NK-92 treated with Interleukin-12 subunit alpha and Interleukin-12 subunit beta, amount 100 ng/mL, for 24 hours (cell line): ENCODE data around the gene GALNT17.

Source experiments
- DNase-seq: peaks from one replicate; lab custom pipeline; 2025; lab: John Stamatoyannopoulos, UW

The GALNT17 gene

DNA sequence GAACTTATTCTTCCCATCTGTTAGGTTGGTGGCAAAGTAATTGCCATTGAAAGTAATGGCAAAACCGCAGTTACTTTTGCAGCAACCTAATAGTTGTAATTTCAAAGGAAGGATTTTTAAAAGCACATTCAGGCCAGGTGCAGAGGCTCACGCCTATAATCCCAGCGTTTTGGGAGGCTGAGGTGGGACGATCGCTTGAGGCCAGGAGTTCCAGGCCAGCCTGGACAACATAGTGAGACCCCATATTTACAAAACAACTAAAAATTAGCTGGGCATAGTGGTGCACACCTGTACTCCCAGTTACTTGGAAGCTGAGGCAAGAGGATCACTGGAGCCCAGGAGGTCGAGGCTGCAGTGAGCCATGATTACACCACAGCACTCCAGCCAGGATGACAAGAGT, 374.9 kb downstream of the GALNT17 start:
- DNase-seq = no peak

DNA sequence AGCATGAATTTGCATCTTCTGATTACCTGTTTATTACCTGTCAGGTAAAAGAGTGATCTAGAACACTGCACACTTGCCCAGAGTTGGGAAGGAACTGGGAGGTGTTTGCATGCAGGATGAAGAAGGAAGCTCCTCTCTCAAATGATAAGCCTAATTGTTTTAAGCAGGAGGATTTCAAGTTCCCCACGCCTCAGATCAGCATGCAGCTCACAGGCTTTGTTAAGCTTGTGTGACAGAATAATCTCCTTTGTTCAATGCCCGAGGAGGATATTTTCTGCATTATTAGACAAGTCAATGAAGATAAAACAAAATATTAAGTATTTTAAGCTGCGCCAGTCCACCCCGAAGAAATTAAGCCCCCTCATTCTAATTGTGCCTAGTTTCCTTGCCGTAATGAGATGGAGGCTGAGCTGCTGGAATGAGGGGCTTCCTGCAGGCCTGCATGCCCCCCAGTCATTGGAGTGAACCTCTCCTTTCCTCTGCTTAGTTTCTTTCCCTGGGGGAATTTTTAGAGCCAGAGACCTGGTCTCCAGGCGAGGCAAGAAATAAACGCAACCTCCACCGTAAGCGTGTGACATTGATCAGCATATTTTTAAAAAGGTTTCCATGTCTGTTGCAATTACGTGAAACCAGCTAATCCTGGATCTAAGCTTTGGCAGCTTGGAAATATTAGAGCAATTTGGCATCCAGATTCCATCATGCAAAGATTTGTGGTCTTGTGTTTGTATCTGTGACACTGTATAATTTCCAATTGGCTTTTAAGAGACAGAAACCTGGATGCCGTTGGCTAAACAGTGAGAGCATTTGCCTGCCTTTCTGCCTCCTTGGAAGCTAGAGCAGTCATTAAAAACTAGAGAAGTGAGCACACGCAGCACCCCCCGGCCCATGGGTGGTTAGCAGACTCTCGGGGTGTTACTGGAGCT, 376.0 kb downstream of the GALNT17 start:
- DNase-seq = no peak

DNA sequence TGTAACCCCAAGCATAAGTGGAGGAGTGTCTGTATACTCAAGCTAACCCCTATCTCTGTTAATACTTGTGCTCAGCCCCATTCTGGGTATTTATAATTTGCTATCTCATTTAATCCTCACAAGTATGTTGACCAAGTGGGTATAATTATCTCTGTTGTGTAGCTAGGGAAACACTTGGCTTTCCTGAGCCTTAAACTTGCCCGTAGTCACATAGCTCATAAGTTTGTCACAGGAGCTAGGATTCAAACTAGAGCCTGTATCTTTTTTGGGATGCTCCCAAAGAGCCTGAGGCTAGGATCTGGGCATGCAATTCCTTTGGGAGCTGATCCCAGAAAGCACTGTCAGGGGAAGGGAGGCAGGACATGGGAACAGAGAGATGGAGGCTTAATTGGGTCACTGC, 377.4 kb downstream of the GALNT17 start:
- DNase-seq = no peak

DNA sequence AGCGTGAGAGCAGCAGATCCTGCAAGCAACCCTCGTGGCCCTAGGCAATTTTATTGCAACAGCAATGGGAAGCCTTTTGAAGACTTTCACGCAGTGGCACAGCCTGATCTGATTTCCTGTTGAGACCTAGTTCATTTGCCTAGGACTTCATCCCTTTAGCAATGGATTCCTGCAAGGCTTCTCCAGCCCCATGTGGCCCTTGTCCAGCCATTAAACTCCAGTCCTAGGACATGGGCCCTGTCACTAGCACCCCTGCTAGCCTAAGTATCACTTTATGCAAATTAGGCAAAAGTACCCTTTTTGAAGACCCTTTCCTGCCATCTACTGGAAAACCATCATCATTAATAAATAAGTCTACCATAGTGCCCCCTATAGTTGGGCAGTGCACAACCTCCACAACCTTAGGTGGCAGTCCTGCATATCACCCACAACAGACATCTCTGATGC, 379.4 kb downstream of the GALNT17 start:
- no peak for DNase-seq

DNA sequence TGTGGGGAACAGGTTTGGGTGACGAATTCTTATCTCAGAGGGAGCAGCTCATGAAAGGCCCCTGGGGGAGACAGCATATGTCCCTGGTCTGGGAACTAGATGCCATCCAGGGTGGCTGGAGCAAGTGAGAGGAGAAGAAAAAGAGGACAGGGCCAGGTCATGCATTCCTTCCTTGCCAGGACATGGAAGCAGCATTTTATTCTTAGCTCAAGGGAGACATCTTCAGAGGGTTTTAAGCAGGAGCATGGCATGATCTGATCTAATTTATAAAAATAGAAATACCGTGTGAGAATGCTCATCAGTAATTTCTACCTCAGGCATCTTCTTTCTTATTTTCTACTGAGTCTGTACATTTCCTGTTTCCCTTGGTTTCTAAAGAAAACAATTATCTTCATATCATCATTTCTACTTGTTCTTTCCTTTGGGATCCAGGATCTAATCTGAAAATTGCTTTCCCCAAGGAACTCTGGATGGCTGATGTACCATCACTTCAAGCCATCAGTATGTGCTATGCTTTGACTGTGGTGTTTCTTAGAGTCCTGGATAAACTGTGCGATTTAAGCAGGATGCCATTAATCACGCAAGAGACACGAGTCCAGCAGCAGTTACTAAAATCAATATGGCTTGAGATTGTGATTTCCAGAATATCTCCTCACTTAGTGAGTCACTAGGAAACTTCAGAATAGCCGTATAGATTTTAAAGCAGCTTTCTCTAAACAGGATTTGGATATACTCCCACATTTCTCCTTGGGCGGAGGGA, 386.2 kb downstream of the GALNT17 start:
- no peak for DNase-seq

DNA sequence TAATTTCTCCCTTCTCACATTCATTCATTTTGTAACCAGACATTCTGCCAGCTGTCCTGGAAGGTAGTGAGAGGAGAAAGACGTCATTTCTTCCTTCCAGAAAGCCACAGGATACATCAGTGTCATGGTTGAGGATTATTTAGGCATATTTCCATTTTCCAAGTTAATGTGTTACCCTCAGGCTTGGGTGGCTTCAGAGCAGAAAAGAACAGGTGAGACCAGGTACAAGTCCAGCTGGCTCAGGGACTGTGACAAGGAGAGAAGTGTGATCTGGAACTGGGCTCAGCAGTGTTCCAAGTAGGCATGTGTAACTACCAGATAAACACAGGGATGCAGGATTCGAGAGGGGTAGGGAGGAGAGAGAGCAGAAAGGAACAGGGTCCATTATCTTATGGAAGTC, 386.9 kb downstream of the GALNT17 start:
- no peak for DNase-seq

DNA sequence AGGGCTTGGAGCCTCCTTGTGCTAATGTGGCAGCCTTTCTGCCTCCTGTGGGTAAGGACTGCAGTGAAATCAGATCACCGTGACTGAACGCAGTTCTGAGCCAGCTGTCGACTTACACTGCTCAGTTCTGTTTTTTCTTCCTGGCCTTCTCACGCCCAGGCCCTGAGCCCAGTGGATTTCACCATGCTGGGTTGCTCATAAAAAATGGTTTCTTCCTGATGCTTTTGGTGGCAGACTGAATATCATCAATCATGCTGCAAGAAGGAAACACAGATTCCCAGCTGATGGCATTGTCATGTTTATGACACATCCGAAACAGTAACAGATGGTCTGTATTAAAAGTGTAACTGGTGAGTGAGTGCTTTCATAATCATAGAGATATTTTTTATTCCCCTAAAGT, 389.6 kb downstream of the GALNT17 start:
- no peak for DNase-seq

DNA sequence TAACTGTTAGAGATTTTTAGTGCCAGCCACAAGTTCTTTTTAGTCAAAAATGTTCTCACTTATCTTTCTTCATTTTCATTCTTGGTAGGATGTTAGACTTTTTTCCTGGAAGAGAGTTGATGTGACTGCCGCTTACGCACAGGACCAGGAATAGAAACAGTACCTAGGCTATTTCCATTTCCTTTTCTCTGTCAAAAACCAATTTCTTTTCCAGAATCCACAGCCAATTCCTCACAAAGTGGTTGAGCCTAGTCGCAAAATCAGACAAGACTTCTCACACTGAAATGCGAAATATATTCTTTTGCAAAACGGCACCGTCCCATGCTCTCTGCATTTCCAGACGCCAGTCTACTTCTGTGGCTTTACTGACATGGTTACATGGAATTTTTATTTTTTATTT, 394.2 kb downstream of the GALNT17 start:
- DNase-seq = no peak

DNA sequence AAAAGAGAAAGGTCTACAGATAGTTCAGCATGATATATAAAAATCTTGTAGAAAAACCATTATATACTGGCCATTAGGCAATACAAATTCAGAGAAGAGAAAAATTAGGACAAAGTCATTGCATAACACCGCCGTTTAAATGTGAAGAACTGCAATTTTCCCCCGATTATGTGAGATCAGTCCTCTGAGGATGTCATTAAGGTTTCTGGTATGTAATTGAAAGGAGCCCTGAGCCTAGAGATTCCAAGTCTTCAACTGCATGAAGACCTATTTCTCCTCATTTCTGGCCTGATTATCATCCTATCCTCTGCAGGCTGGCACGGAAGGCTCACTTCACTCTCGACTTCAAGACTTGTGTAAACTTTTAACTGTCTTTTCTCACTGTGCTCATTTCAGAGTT, 395.3 kb downstream of the GALNT17 start:
- DNase-seq = no peak

DNA sequence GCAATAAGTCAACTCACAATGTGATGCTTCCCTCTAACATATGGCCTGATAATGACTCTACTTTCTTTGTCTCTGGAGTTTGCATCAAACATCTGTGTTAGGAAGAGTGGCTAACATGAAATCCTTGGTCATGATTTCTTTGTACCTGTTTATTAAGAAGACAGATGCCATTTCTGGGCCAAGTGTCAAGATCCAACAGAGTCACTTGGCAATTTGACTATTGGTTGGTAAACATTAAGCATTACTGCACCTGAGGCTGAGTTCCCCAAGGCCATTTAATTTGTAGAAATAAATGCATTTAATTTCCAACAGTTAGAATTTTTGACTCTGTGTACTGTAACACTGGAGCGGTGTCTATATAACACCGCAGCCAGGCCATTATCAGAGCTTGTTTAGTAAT, 403.7 kb downstream of the GALNT17 start:
- no peak for DNase-seq

DNA sequence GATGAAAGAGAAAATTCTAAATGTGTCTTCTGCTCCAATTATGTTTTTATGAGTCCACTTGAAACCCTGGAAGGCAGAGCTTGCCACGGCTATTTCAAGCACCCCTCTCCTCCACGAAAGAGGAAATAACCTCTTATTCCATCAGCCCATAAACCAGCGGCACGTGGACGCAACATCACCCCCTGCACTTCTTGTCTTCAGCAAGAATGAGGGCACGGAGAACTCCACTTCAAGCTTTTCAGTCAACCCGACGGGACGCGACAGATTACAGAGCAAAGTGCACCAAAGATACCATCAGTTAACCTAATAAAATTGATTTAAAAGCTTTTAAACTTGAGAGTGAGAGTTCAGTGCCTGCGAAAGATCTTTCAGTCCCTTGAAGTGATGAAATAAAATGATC, 406.3 kb downstream of the GALNT17 start:
- no peak for DNase-seq

DNA sequence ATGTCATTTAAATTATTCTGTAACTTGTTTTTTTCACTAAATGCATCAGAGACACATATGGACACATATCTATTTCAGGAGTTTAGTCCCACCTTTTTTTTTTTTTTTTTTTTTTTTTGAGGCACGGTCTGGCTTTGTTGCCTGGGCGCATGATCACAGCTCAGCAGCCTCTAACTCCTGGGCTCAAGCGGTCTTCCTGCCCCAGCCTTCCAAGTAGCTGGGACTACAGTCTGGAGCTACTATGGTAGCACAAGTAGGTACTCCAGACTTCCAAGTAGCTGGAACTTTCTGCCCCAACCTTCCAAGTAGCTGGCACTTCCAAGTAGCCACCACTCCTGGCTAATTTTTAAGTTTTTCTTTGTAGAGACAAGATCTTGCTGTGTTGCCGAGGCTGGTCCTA, 407.7 kb downstream of the GALNT17 start:
- no peak for DNase-seq

DNA sequence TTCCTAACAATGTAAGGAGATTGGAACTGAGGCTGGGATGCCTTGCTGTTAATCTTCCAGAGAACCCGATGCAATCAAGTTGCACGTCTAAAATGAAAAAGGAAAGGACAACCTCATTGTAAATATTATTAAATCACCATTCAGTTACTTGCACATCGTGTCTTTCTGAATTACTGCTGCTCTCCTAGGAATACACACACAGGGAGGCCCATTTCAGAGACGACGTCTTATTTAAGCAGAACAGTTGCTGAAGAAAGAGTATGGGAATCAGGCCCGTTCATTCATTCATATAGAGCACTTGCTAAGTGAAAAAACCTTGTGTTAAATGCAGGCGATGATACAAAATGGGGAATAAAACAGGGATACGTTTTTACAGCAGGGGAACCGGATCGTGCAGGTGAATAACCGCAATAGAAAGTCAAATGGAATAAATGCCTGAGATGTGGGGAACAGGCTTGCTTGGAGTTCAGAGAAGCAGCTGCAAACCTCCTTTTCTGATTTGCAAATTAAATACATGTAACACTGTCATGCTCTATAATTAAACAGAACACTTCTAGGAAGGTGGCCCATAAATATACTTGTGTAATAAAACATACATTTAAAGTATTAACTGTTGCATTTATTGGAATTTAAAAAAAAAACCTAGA, 409.9 kb downstream of the GALNT17 start:
- no peak for DNase-seq

DNA sequence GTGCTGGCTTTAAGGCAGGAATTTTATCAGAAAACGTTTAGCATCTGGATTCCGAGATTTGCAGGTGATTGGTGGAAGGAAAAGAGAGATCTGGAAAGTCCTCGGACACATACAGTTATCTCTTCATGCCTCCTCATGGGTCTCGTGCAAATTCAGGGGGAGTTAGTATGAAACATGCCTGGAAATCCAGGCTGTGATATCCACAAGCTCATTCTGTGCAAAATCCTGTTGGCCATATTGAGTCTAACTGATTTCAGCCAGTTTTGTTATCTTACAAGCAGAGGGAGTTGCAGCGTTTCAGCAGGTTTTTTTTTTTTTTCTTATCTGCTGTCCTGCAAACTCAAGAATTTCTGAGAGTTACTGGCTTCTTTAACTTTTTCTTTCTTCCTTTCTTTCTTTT, 411.5 kb downstream of the GALNT17 start:
- DNase-seq = no peak

DNA sequence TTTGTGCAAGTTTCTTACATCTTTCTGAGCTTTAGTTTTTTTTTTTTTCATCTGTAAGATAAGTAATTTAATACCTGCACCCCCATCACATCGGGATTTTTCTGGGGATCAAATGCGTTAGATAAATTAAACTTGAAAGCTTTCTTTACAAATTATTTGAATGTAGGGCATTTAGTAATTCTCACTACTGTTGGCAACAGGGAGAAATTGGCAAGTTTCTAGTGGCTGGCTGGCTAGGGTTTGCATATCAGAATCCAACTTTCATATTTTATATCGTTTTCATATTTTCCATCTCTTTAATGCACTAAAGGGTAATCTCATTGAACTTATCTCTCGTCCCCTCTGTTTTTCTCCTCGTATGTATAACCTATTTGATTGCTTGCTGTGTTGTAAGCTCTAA, 412.9 kb downstream of the GALNT17 start:
- no peak for DNase-seq

DNA sequence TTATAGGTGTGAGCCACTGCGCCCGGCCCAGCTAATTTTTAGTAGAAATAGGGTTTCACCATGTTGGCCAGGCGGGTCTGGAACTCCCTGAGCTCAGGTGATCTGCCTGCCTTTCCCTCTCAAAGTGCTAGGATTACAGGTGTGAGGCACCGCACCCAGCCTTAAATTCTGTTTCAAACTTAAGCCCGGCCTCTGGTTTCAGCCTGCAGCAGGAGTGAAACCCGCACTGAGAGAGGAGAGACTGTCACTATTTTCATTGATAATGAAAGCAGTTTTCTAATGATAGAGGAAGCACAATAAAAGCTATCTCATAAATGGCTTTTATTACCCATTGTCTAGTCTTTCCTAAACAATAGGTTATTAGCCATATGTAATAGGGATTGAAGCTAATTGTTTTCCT, 415.5 kb downstream of the GALNT17 start:
- DNase-seq = no peak

DNA sequence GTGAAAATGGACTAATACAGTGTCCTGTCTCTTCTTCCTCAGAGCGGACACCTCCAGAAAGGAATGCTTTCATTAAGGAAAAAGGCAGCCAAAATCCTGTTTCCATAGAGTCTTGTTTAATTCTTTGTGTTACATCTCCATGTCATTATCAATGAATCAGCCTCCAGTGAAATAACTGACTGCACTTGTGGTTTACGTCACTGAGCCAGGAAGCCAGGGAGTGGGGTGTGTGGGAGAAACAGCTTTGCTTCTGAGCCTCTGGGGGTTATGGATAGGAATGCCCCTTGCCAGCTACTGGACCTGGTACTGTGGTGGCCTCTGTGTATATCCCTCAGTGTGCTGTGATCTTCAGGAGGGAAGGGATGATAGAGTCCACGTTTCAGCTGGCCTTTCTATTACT, 416.8 kb downstream of the GALNT17 start:
- DNase-seq = no peak

DNA sequence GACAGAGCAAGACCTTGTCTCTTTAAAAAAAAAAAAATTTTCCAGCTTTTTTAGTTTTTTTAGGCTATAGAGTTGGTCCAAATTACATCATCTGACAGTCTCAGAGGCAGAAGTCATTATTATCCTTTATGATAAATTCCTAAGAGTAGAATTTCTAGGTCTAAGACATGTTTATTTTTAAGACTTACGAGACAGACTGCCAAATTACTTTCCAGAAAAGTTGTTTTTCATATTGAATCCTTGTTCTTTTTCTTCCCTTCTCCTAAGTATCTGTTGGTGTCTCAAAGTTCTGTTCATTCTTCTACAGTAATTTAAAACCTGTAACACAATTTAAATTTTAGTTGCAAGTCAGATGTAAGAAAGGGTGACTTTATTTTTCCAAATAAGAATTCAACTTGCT, 421.4 kb downstream of the GALNT17 start:
- DNase-seq = no peak

DNA sequence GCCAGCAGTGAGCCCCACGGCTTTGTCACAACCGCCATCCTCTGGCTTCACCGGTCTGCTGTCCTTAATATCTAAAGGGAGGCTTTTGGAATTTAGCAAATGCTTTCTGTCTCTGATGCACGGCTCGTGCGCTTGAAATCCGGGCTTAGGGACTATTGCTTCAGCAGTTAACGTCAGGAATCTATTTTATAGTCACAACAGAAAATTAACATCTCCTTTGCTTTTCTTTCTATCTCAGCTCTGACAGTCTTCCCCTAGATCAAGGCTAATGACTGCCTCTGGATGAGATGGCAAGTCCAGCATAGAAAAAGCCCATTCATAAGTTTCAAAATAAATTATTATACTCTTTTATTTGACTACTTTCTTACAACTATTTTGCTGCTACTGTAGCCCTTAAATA, 423.8 kb downstream of the GALNT17 start:
- no peak for DNase-seq

DNA sequence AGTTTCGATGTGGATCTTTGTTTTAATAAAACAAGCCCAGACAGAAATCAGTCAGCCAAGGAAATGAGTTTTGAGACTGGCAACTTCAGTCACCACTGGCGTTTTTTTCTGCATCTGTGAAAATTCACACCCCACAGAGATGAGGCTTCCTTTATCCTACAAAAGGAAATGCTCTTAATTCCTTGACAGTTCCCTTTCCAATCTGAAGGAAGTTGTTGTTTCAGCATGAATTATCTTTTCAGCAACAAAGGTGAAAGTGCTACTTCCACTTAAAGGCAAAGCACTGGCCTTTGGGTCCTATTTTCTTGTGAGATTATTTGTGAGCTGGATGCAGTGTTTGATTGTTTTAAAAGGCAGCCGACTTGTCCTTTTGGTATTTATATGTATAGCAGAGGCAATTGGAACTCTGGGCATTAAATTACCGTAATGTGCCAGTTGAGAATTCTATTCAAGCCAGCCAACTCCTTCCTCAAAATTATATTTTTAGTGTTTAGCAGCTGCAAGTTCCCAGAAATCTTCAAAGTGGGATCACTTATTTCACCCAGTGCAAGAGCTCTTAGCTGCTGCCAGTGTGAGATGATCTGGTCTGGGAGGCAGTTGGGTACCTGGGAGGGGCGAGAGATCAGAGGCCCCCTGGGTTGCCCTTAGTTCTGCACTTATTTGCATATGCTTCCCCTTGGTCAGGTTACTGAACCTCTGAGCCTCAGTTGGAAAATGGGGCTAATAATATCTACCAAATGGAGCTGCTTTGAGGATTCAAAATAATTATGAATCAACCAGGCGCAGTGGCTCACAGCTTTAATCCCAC, 427.1 kb downstream of the GALNT17 start:
- no peak for DNase-seq

DNA sequence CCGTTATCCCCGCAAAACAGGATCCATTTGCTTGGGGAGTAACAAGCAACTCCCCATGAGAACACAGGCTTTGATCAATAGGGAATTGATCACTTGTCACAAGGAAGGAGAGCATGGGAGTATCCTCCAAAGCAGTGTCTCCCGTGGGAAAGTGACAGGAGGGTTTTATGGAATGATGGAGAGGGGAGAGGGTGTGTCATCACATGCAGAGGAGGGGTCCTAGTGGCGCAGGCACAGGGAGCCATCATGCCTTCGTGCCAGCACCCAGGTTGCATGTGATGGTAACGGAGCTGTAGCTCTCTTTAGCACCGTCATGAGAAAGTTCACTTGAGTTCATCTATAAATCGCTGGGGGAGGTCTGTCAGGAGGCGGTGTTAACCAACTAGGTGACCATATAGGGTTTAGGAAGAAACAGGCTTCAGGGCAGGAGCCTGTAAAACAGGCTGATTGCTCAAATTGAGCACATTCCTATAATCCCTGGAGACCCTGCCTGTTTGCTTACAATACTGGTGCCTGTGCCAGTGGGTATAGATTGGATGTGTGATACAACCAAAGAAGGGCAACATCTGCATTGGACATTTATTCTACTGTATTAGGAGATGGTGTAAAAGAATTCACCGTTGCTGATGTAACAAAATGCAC, 428.5 kb downstream of the GALNT17 start:
- DNase-seq = no peak
